ENCODE results near the gene TXNRD1. TPM values are rescaled to one million over a fixed set of nuclear protein-coding genes. Genes with fewer than 3 reads are reported as not detected.

TXNRD1 gene
- total and polyA plus RNA-seq, 4 donors, result 97.7 to 140 (median 117) TPM

DNA sequence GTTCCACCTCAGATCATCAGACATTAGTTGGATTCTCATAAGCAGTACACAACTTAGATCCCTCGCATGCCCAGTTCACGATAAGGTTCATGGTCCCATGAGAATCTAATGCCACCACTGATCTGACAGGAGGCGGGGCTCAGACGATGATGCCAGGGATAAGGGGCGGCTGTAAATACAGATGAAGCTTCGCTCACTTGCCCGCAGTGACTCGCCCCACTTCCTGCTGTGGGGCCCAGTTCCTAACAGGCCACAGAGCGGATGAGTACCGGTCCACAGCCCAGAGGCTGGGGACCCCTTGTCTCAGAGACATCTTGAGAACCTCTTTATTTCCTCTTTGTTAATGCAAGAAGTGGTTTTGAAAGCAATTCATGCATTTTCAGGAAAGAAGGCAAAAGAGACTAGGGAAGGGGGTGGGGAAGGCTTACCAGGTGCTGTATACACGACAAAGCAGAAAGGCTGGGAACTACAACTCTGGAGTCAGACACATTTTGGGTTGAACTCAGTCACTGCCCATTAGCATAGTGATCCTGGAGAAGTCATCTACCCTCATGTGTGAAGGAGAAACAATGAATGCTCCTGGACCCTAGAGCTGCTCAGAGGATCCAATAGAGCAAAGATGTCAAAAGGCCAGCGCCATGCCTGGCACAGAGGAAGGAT is 156.6 kb downstream of the TXNRD1 start:
- ATAC-seq (ENCODE audit: low FRiP score), result no peak
- intact Hi-C loops (cut with DNase I), result no loop called here
- H3K27me3 ChIP-seq (ENCODE audit: control insufficient read depth in 1 of 2, insufficient read depth in 2 of 2, low read length in 1 of 2), result no peaks in the 10 kb centered on the region
- peaks cover 0 to 3% of the 10 kb centered on the region in 2 donors for H3K4me1 ChIP-seq (ENCODE audit: control insufficient read depth in 1 of 2, insufficient read depth in 2 of 2, low read length in 2 of 2)
- H3K27ac ChIP-seq (ENCODE audit: low read depth in 1 of 2, low read length in 2 of 2), result no peak overlapping the region
- peaks cover 2% of the 10 kb centered on the region for H3K9me3 ChIP-seq (ENCODE audit: control insufficient read depth, low read length)
- 79 to 83% methylated on average over 12 of the region's 12 CpGs for WGBS, 2 donors
- H3K36me3 ChIP-seq (ENCODE audit: control insufficient read depth in 1 of 2, insufficient read depth in 2 of 2, low read length in 1 of 2), result no peaks in the 10 kb centered on the region
- no peak overlapping the region for H3K4me3 ChIP-seq (ENCODE audit: low read length in 2 of 2)
- DNase-seq, result no peak

DNA sequence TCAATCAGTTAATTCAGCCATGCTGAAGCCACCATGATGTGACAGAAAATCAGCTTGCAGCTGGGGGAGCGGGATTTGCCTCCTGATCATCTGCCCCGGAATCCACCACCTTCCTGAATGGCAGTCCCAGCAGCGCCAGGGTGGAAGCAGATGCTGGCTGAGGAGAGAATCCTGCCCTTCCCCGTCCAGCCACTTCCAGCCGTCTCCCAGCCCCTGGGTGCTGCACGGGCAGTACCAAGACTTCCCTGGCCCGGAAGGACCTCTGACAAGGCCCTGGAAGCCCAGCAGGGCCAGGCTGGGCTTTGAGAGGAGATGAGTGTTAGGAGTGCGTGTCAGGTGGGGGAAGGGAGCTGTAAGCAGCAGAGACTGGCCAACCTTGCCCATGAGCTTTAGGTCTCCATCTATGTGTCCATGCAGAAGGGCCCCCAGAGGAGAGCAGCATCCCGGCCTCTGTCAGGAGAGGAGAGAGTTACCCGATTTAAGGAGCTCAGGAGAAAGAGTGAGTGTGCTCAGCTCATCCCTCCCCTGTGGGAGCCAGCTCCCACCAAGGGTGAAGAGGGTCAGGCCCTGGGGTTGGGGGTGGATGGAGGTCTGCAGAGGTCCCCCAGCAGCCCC is 157.2 kb downstream of the TXNRD1 start:
- 89 to 90% methylated on average over 10 of the region's 10 CpGs for WGBS, 2 donors
- peaks cover 0 to 3% of the 10 kb centered on the region in 2 donors for H3K4me1 ChIP-seq (ENCODE audit: control insufficient read depth in 1 of 2, insufficient read depth in 2 of 2, low read length in 2 of 2)
- ATAC-seq (ENCODE audit: low FRiP score), result no peak
- H3K27ac ChIP-seq (ENCODE audit: low read depth in 1 of 2, low read length in 2 of 2), result no peak overlapping the region
- intact Hi-C loops (cut with DNase I), result no loop called here
- no peaks in the 10 kb centered on the region for H3K27me3 ChIP-seq (ENCODE audit: control insufficient read depth in 1 of 2, insufficient read depth in 2 of 2, low read length in 1 of 2)
- no peak for DNase-seq
- peaks cover 2% of the 10 kb centered on the region for H3K9me3 ChIP-seq (ENCODE audit: control insufficient read depth, low read length)
- H3K36me3 ChIP-seq (ENCODE audit: control insufficient read depth in 1 of 2, insufficient read depth in 2 of 2, low read length in 1 of 2), result no peaks in the 10 kb centered on the region
- no peak overlapping the region for H3K4me3 ChIP-seq (ENCODE audit: low read length in 2 of 2)

DNA sequence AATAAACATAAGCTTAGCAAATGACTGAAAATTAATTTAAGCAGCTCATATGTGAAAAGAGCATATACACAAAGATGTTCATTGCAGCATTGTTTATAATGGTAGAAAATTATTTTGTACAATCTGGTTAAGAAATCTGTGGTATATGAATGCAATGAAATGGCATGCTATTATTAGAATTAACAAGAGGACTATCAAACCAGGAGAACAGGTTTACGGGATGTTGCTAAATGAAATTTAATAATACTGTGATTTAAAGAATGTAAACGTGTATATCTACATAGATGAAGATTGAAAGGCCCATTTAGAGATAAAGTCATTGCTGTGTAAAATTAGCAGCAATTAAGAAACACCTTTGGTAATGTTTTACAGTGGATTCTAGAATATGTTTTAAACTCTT is 158.5 kb downstream of the TXNRD1 start:
- DNase-seq (no peak), ATAC-seq (ENCODE audit: low FRiP score) (no peak)
- H3K27me3 ChIP-seq (ENCODE audit: control insufficient read depth in 1 of 2, insufficient read depth in 2 of 2, low read length in 1 of 2), result no peaks in the 10 kb centered on the region
- H3K4me1 ChIP-seq (ENCODE audit: control insufficient read depth in 1 of 2, insufficient read depth in 2 of 2, low read length in 2 of 2), result peaks cover 0 to 3% of the 10 kb centered on the region in 2 donors
- H3K36me3 ChIP-seq (ENCODE audit: control insufficient read depth in 1 of 2, insufficient read depth in 2 of 2, low read length in 1 of 2), result no peaks in the 10 kb centered on the region
- H3K27ac ChIP-seq (ENCODE audit: low read depth in 1 of 2, low read length in 2 of 2), result no peak overlapping the region
- H3K9me3 ChIP-seq (ENCODE audit: control insufficient read depth, low read length), result peaks cover 2% of the 10 kb centered on the region
- no peak overlapping the region for H3K4me3 ChIP-seq (ENCODE audit: low read length in 2 of 2)
- intact Hi-C loops (cut with DNase I), result no loop called here
- WGBS, 2 donors, result 70 to 83% methylated on average over 2 of the region's 2 CpGs

DNA sequence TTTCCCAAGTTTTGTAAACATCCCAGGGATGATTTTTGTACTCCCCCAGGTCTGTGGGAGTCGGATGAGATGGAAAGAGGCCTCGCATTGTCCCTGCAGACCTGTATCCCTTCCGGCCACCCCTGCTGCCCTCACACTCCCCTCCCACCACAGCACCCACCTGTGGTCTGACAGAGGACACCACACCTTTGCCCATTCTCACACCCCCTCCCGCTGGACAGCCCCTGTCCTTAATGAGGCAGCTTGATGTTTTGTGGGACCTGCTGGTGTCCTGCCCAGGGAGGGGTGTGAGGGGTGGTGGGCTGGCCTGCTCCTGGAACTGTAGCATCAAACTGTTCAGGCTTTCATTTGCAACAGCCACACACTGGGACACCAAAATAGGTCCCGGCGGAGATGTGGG is 159.2 kb downstream of the TXNRD1 start:
- no peaks in the 10 kb centered on the region for H3K27me3 ChIP-seq (ENCODE audit: control insufficient read depth in 1 of 2, insufficient read depth in 2 of 2, low read length in 1 of 2)
- no peak overlapping the region for H3K27ac ChIP-seq (ENCODE audit: low read depth in 1 of 2, low read length in 2 of 2)
- H3K36me3 ChIP-seq (ENCODE audit: control insufficient read depth in 1 of 2, insufficient read depth in 2 of 2, low read length in 1 of 2), result no peaks in the 10 kb centered on the region
- ATAC-seq (ENCODE audit: low FRiP score) (no peak), DNase-seq (no peak)
- no peak overlapping the region for H3K4me3 ChIP-seq (ENCODE audit: low read length in 2 of 2)
- 77 to 87% methylated on average over 6 of the region's 6 CpGs for WGBS, 2 donors
- peaks cover under 1% of the 10 kb centered on the region for H3K9me3 ChIP-seq (ENCODE audit: control insufficient read depth, low read length)
- intact Hi-C loops (cut with DNase I), result no loop called here
- H3K4me1 ChIP-seq (ENCODE audit: control insufficient read depth in 1 of 2, insufficient read depth in 2 of 2, low read length in 2 of 2), result peaks cover 0 to 3% of the 10 kb centered on the region in 2 donors

DNA sequence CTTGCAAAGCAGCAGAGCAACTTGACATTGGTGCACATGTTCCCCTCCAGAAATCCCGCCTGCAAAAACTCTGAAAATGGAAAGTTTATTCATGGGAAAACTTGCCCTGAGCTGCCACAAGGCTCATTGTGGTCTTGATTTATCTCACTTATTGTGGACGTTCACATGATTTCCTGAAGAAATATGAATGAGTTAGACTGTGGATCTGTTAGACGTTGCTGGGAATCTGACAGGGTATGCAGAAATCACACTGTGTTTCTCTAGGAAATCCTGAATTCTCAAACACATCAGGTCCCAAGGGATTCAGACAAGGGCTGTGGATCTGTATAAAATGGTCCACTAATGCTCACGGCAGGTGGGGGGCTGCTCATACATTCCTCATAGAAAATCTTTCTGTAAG is 160.2 kb downstream of the TXNRD1 start:
- Histone ChIP-seq H3K27me3 (ENCODE audit: control insufficient read depth in 1 of 2, insufficient read depth in 2 of 2, low read length in 1 of 2) (no peaks in the 10 kb centered on the region), H3K4me3 (ENCODE audit: low read length in 2 of 2) (no peak overlapping the region), H3K27ac (ENCODE audit: low read depth in 1 of 2, low read length in 2 of 2) (no peak overlapping the region), H3K9me3 (ENCODE audit: control insufficient read depth, low read length) (no peaks in the 10 kb centered on the region), H3K36me3 (ENCODE audit: control insufficient read depth in 1 of 2, insufficient read depth in 2 of 2, low read length in 1 of 2) (no peaks in the 10 kb centered on the region), H3K4me1 (ENCODE audit: control insufficient read depth in 1 of 2, insufficient read depth in 2 of 2, low read length in 2 of 2) (peaks cover 0 to 3% of the 10 kb centered on the region in 2 donors)
- 48 to 50% methylated on average over 4 of the region's 4 CpGs for WGBS, 2 donors
- DNase-seq (no peak), ATAC-seq (ENCODE audit: low FRiP score) (no peak)
- intact Hi-C loops (cut with DNase I), result no loop called here

DNA sequence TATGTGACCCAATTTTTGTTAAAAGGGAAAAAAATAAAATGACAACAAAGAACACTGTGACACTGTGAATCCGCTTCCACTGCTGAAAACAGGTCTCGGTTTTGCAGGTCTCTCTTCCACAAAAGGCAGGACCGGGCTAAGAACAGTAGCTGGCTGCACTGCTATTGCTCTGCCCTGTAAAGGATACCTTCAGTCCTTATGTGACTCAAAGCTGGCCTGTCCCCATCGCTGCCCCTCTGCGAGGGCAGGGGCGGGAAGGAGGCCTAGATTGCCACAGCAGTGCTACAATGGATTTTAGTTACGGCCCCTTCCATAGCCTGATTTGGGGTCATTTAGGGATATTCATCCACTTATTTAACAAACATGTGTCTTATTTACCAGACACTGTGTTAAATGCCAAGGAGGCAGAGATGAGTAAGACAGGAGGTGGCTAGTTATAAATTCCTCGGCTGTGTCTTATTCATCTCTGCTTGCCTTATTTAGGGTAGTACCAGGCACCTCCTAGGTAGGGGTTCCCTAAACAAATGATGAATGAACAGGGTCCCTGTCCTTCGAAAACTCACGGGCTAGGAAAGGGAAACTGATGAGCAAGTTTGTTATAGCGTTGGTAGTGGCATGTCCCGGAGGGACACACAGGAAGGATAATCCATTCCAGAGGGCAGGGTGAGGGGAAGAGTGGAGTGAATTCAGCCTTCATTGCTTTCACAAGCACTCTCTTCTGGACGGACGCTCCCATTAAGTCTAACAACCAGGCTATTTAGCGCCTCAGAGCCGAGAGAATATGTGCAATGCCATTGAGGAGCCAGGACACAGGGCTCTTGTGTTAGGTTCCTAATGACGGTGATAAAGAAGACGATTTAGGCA is 161.3 kb downstream of the TXNRD1 start:
- WGBS, 2 donors, result 92 to 95% methylated on average over 18 of the region's 18 CpGs
- Histone ChIP-seq H3K36me3 (ENCODE audit: control insufficient read depth in 1 of 2, insufficient read depth in 2 of 2, low read length in 1 of 2) (no peaks in the 10 kb centered on the region), H3K9me3 (ENCODE audit: control insufficient read depth, low read length) (no peaks in the 10 kb centered on the region), H3K27me3 (ENCODE audit: control insufficient read depth in 1 of 2, insufficient read depth in 2 of 2, low read length in 1 of 2) (no peaks in the 10 kb centered on the region), H3K4me3 (ENCODE audit: low read length in 2 of 2) (no peak overlapping the region), H3K4me1 (ENCODE audit: control insufficient read depth in 1 of 2, insufficient read depth in 2 of 2, low read length in 2 of 2) (no peaks in the 10 kb centered on the region), H3K27ac (ENCODE audit: low read depth in 1 of 2, low read length in 2 of 2) (no peak overlapping the region)
- DNase-seq (no peak), ATAC-seq (ENCODE audit: low FRiP score) (no peak)
- intact Hi-C loops (cut with DNase I), result no loop called here

DNA sequence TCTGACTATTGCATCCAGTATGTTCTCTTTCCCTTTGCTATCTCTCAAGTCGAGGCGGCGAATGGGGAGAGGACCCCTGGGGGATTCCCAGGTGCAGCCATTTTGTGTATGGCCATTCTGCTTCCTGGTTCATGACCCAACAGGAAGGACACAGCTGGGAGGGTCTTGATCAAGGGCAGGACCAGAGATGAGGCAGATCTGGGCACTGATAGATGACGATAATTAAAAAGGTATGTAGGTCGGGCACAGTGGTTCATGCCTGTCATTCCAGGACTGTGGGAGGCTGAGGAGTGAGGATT is 161.9 kb downstream of the TXNRD1 start:
- Histone ChIP-seq H3K36me3 (ENCODE audit: control insufficient read depth in 1 of 2, insufficient read depth in 2 of 2, low read length in 1 of 2) (no peaks in the 10 kb centered on the region), H3K9me3 (ENCODE audit: control insufficient read depth, low read length) (no peaks in the 10 kb centered on the region), H3K27me3 (ENCODE audit: control insufficient read depth in 1 of 2, insufficient read depth in 2 of 2, low read length in 1 of 2) (no peaks in the 10 kb centered on the region), H3K27ac (ENCODE audit: low read depth in 1 of 2, low read length in 2 of 2) (no peak overlapping the region), H3K4me1 (ENCODE audit: control insufficient read depth in 1 of 2, insufficient read depth in 2 of 2, low read length in 2 of 2) (no peaks in the 10 kb centered on the region), H3K4me3 (ENCODE audit: low read length in 2 of 2) (no peak overlapping the region)
- 72 to 76% methylated on average over 5 of the region's 5 CpGs for WGBS, 2 donors
- ATAC-seq (ENCODE audit: low FRiP score) (no peak), DNase-seq (no peak)
- intact Hi-C loops (cut with DNase I), result no loop called here

DNA sequence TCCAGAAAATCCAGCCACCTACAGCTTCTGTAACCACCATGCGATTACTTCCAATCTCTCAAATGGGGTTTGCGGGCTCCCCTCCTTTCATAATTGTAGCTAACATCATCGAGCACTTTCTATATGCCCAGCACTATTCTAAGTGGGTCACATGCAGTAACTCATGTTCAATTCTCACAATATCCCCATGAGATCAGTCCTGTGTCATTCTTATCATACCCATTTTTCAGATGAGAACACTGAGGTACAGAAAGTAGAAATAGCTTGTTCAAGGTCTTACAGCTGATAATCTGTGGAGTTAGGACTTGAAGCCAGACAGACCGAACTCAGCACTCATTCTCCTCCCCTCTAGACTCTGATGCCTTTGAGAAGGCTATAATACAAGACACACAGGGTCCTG is 162.8 kb downstream of the TXNRD1 start:
- Histone ChIP-seq H3K4me3 (ENCODE audit: low read length in 2 of 2) (no peak overlapping the region), H3K27ac (ENCODE audit: low read depth in 1 of 2, low read length in 2 of 2) (no peak overlapping the region), H3K27me3 (ENCODE audit: control insufficient read depth in 1 of 2, insufficient read depth in 2 of 2, low read length in 1 of 2) (no peaks in the 10 kb centered on the region), H3K4me1 (ENCODE audit: control insufficient read depth in 1 of 2, insufficient read depth in 2 of 2, low read length in 2 of 2) (no peaks in the 10 kb centered on the region), H3K9me3 (ENCODE audit: control insufficient read depth, low read length) (no peaks in the 10 kb centered on the region), H3K36me3 (ENCODE audit: control insufficient read depth in 1 of 2, insufficient read depth in 2 of 2, low read length in 1 of 2) (no peaks in the 10 kb centered on the region)
- DNase-seq, result no peak
- 95% methylated on average over 4 of the region's 4 CpGs for WGBS, 2 donors
- intact Hi-C loops (cut with DNase I), result no loop called here
- no peak for ATAC-seq (ENCODE audit: low FRiP score)

Measured in aorta (tissue), 5 donors.